CD4-positive, alpha-beta memory T cell (primary cell): ENCODE data around the gene SPEM3. TPM values are rescaled to one million over a fixed set of nuclear protein-coding genes. Genes with fewer than 3 reads are reported as not detected.

Experiments used
- CTCF ChIA-PET: fragments of 350-600 bp; sonication (Branson Sonifier 250); formaldehyde crosslinking; loops from one replicate; lab custom pipeline; 2021; ENCODE audit warnings: inconsistent platforms; ENCODE audit not compliant: partially characterized antibody; lab: Charles Lee
- POLR2A ChIA-PET: fragments of 350-600 bp; sonication (Branson Sonifier 250); formaldehyde crosslinking; loops from one replicate; lab custom pipeline; 2021; ENCODE audit not compliant: partially characterized antibody; lab: Charles Lee
- DNase-seq, 5 donors: peaks; one replicate each; pipeline versions ENCODE4 v3.0.0 to v3.0.0-alpha.2; 2020 to 2022; ENCODE audit warnings: mixed read lengths in 1 of 5
- H3K27ac ChIP-seq: one replicate; pipeline ENCODE4 v1.7.0; 2013; ENCODE audit warnings: low read depth, low read length
- H3K27me3 ChIP-seq: 2 replicates; pipeline ENCODE4 v1.7.0; 2013; ENCODE audit warnings: mild to moderate bottlenecking, low read length, moderate library complexity; ENCODE audit not compliant: insufficient read depth
- H3K36me3 ChIP-seq: 2 replicates; pipeline ENCODE4 v1.7.0; 2013; ENCODE audit warnings: mild to moderate bottlenecking, low read length, moderate library complexity; ENCODE audit not compliant: insufficient read depth
- H3K4me1 ChIP-seq: 2 replicates; pipeline ENCODE4 v1.7.0; 2013; ENCODE audit warnings: mild to moderate bottlenecking, low read length, moderate library complexity; ENCODE audit not compliant: insufficient read depth
- H3K4me3 ChIP-seq, 2 donors: one replicate each; pipeline ENCODE4 v1.7.0; 2013; ENCODE audit warnings: low read length in 2 of 2, mild to moderate bottlenecking in 1 of 2
- H3K9me3 ChIP-seq, 2 donors: one replicate each; pipeline ENCODE4 v1.7.0; 2013; ENCODE audit warnings: low read length in 2 of 2, control low read depth in 1 of 2; ENCODE audit not compliant: control insufficient read depth in 1 of 2
- H3K27ac Mint-ChIP-seq, 7 donors: one replicate each; pipeline ENCODE4 v1.8.0; 2020 to 2021; ENCODE audit warnings: mixed read lengths in 7 of 7, mild to moderate bottlenecking in 6 of 7, inconsistent platforms in 3 of 7, moderate library complexity in 3 of 7
- H3K27me3 Mint-ChIP-seq, 2 donors: one replicate each; pipeline ENCODE4 v1.8.0; 2020 to 2021; ENCODE audit warnings: mixed read lengths in 2 of 2
- H3K36me3 Mint-ChIP-seq, 2 donors: one replicate each; pipeline ENCODE4 v1.8.0; 2020 to 2021; ENCODE audit warnings: mixed read lengths in 2 of 2, inconsistent platforms in 1 of 2, mild to moderate bottlenecking in 1 of 2
- H3K4me1 Mint-ChIP-seq, 4 donors: one replicate each; pipeline ENCODE4 v1.8.0; 2020 to 2021; ENCODE audit warnings: mixed read lengths in 4 of 4, mild to moderate bottlenecking in 1 of 4
- H3K4me3 Mint-ChIP-seq, 8 donors: one replicate each; pipeline ENCODE4 v1.8.0; 2020 to 2021; ENCODE audit warnings: mixed read lengths in 8 of 8, mild to moderate bottlenecking in 7 of 8, moderate library complexity in 6 of 8, inconsistent platforms in 3 of 8
- H3K9me3 Mint-ChIP-seq, 8 donors: one replicate each; pipeline ENCODE4 v1.8.0; 2020 to 2021; ENCODE audit warnings: mixed read lengths in 8 of 8, mild to moderate bottlenecking in 5 of 8, inconsistent platforms in 3 of 8, moderate library complexity in 1 of 8
- intact Hi-C: fragments of 100-400 bp; cut with micrococcal nuclease; formaldehyde crosslinking; loops from one replicate; pipeline ENCODE4 v1.15.1; 2023
- polyA plus RNA-seq, 2 donors: library from polyadenylated mRNA; unstranded; fragments of 300-500 nt; fragmentation: Illumina TruSeq; gene quantifications; one replicate each; pipeline ENCODE4 v1.2.3, GENCODE V29; 2021
- total RNA-seq, 2 experiments: library from RNA; stranded (reverse); gene quantifications; one replicate each; pipeline ENCODE4 v1.2.3, GENCODE V29; 2021

SPEM3 gene
- total and polyA plus RNA-seq, 4 experiments from 2014 or later: not detected

GRCh38 chr17:7425756-7426155 lies 2.9 kb upstream of the SPEM3 start:
- ChIA-PET POLR2A (no interaction called here), CTCF (interaction anchor here (1.0 kb wide), 1 partner anchor 135 kb away, joined by 3 read pairs; no protein-coding TSS in a partner anchor)
- intact Hi-C loops: no loop called here
- Mint-ChIP-seq H3K9me3 (no peaks in the 10 kb centered on the region), H3K36me3 (no peaks in the 10 kb centered on the region), H3K4me3 (no peak overlapping the region), H3K27ac (no peak overlapping the region), H3K4me1 (peaks cover 0 to 4% (median 0%) of the 10 kb centered on the region in 4 donors), H3K27me3 (peaks cover 0 to 1% of the 10 kb centered on the region in 2 donors)
- no peak overlapping the region for H3K27ac ChIP-seq
- no peak overlapping the region for H3K4me3 ChIP-seq
- no peaks in the 10 kb centered on the region for H3K27me3 ChIP-seq
- no peaks in the 10 kb centered on the region for H3K9me3 ChIP-seq
- H3K4me1 ChIP-seq: no peaks in the 10 kb centered on the region
- H3K36me3 ChIP-seq: no peaks in the 10 kb centered on the region
- peak in 1 of 5 donors; percentile 32 for DNase-seq

GRCh38 chr17:7426203-7426863 lies 2.3 kb upstream of the SPEM3 start:
- Mint-ChIP-seq H3K27ac (no peak overlapping the region), H3K36me3 (no peaks in the 10 kb centered on the region), H3K9me3 (no peaks in the 10 kb centered on the region), H3K27me3 (peaks cover 0 to 1% of the 10 kb centered on the region in 2 donors), H3K4me1 (peaks cover 0 to 4% (median 0%) of the 10 kb centered on the region in 4 donors), H3K4me3 (no peak overlapping the region)
- intact Hi-C loops: no loop called here
- H3K27me3 ChIP-seq: no peaks in the 10 kb centered on the region
- H3K27ac ChIP-seq: no peak overlapping the region
- DNase-seq: peak in 1 of 5 donors; percentile 2
- no peaks in the 10 kb centered on the region for H3K4me1 ChIP-seq
- no peak overlapping the region for H3K4me3 ChIP-seq
- CTCF ChIA-PET: interaction anchor here (0.5 to 1.1 kb wide), 2 partner anchors 10 to 193 kb away, joined by 3 to 4 read pairs; no protein-coding TSS in a partner anchor
- H3K36me3 ChIP-seq: no peaks in the 10 kb centered on the region
- POLR2A ChIA-PET: no interaction called here
- H3K9me3 ChIP-seq: no peaks in the 10 kb centered on the region

DNA sequence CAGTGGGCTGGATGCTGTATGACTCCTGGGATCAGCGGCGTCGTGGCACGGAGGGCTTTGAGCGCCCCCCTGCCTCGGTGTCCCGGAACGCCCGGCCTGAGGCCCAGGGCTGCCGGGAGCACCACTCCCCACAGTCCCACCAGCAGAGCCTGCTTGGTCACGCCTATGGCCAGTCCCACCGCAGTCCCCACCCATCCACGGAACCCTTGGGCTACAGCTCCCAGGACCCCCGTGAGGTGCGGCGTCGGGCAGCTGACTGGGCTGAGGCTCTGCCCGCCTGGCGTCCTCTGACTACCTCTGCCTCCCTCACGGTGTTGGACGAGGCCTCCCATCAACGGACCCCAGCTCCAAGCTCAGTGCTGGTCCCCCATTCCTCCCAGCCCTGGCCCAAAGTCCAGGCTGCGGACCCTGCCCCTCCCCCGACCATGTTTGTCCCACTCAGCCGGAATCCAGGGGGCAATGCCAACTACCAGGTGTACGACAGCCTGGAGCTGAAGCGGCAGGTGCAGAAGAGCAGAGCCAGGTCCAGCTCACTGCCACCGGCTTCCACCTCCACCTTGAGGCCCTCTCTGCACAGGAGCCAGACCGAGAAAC lies 1.7 kb upstream of the SPEM3 start:
- no peaks in the 10 kb centered on the region for H3K36me3 Mint-ChIP-seq
- ChIA-PET CTCF (interaction anchor here (0.5 to 1.1 kb wide), 2 partner anchors 9 to 192 kb away, joined by 3 to 4 read pairs; no protein-coding TSS in a partner anchor), POLR2A (interaction anchor here (0.6 kb wide), 1 partner anchor 29 kb away, joined by 3 read pairs; no protein-coding TSS in a partner anchor)
- peak in 1 of 5 donors; percentile 17 for DNase-seq
- H3K36me3 ChIP-seq: no peaks in the 10 kb centered on the region
- peaks cover 0 to 1% of the 10 kb centered on the region in 2 donors for H3K27me3 Mint-ChIP-seq
- no peak overlapping the region for H3K27ac Mint-ChIP-seq
- no peak overlapping the region for H3K27ac ChIP-seq
- H3K9me3 ChIP-seq: no peaks in the 10 kb centered on the region
- H3K9me3 Mint-ChIP-seq: no peaks in the 10 kb centered on the region
- no peak overlapping the region for H3K4me3 ChIP-seq
- no peaks in the 10 kb centered on the region for H3K27me3 ChIP-seq
- H3K4me1 ChIP-seq: no peaks in the 10 kb centered on the region
- H3K4me3 Mint-ChIP-seq: no peak overlapping the region
- intact Hi-C loops: no loop called here
- H3K4me1 Mint-ChIP-seq: peaks cover 0 to 4% (median 0%) of the 10 kb centered on the region in 4 donors

GRCh38 chr17:7427549-7427948 lies 1.1 kb upstream of the SPEM3 start:
- peak in 1 of 5 donors; percentile 1 for DNase-seq
- Mint-ChIP-seq H3K4me3 (no peak overlapping the region), H3K4me1 (peaks cover 0 to 4% (median 0%) of the 10 kb centered on the region in 4 donors), H3K9me3 (no peaks in the 10 kb centered on the region), H3K27ac (peak overlapping the region in 1 of 7 donors; percentile 44), H3K27me3 (peaks cover 0 to 1% of the 10 kb centered on the region in 2 donors), H3K36me3 (no peaks in the 10 kb centered on the region)
- Histone ChIP-seq H3K27me3 (no peaks in the 10 kb centered on the region), H3K9me3 (no peaks in the 10 kb centered on the region), H3K4me3 (no peak overlapping the region), H3K36me3 (no peaks in the 10 kb centered on the region), H3K4me1 (no peaks in the 10 kb centered on the region), H3K27ac (no peak overlapping the region)
- CTCF ChIA-PET: interaction anchor here (1.1 kb wide), 1 partner anchor 9 kb away, joined by 4 read pairs; no protein-coding TSS in a partner anchor
- intact Hi-C loops: no loop called here
- POLR2A ChIA-PET: interaction anchor here (0.6 kb wide), 1 partner anchor 28 kb away, joined by 3 read pairs; no protein-coding TSS in a partner anchor

- no peaks in the 10 kb centered on the region for H3K27me3 ChIP-seq
- H3K27ac Mint-ChIP-seq: no peak overlapping the region
Measured at GRCh38 chr17:7429722-7430121, 1.1 kb downstream of the SPEM3 start.

DNA sequence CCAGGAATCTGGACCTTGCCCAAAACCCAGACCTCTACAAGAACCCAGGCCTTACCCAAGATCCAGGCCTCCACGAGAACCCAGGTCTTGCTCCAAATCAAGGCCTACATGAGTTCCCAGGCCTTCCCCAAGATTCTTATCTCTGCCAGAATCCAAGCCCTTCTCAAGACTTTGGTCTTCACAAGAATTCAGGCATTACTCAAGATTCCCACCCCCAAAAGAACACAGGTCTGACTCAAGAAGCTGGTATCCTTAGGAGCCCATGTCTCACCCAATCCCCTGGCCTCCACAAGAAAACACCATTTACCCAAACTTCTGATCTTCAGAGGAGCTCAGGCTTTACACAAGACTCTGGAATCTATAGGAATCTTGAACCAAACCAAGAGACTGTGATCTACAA lies 2.6 kb downstream of the SPEM3 start:
- no peaks in the 10 kb centered on the region for H3K9me3 Mint-ChIP-seq
- H3K27me3 Mint-ChIP-seq: no peaks in the 10 kb centered on the region
- Histone ChIP-seq H3K4me1 (peaks cover 5% of the 10 kb centered on the region), H3K36me3 (no peaks in the 10 kb centered on the region), H3K27ac (no peak overlapping the region), H3K9me3 (no peaks in the 10 kb centered on the region), H3K4me3 (no peak overlapping the region), H3K27me3 (no peaks in the 10 kb centered on the region)
- H3K4me1 Mint-ChIP-seq: peaks cover 5 to 14% (median 8%) of the 10 kb centered on the region in 4 donors
- no peak overlapping the region for H3K4me3 Mint-ChIP-seq
- ChIA-PET POLR2A (interaction anchor here (0.6 kb wide), 1 partner anchor 53 kb away, joined by 3 read pairs; the partner anchor contains the start of gene POLR2A), CTCF (no interaction called here)
- H3K36me3 Mint-ChIP-seq: peaks cover 0 to 7% of the 10 kb centered on the region in 2 donors
- no peak overlapping the region for H3K27ac Mint-ChIP-seq
- peak in 1 of 5 donors; percentile 7 for DNase-seq
- intact Hi-C loops: no loop called here

More at GRCh38 chr17:7429722-7430121, 1.1 kb downstream of the SPEM3 start:
- ChIA-PET POLR2A (no interaction called here), CTCF (interaction anchor here (0.5 kb wide), 1 partner anchor 112 kb away, joined by 3 read pairs; no protein-coding TSS in a partner anchor)
- Mint-ChIP-seq H3K4me3 (no peak overlapping the region), H3K4me1 (no peaks in the 10 kb centered on the region), H3K27me3 (peaks cover 0 to 1% of the 10 kb centered on the region in 2 donors), H3K9me3 (no peaks in the 10 kb centered on the region), H3K36me3 (no peaks in the 10 kb centered on the region)
- Histone ChIP-seq H3K4me3 (no peak overlapping the region), H3K9me3 (no peaks in the 10 kb centered on the region), H3K36me3 (no peaks in the 10 kb centered on the region), H3K27ac (no peak overlapping the region), H3K4me1 (no peaks in the 10 kb centered on the region)
- intact Hi-C loops: no loop called here
- DNase-seq: peak in 1 of 5 donors; percentile 11

DNA sequence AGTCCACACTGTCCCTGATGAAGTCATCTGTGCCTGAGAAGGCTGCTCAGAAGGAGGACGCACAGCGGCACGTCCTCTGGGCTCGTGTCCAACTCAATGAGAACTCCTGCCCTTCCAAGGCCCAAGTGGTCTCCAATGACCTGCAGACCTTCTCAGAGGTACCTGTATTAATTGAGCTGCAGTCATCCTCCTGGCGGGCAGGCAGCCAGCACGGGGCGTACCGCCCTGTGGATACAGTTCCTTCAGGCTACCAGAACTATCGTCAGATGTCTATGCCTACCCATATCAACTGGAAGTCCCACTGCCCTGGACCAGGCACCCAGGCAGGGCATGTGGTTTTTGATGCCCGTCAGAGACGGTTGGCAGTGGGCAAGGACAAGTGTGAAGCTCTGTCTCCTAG lies 3.6 kb downstream of the SPEM3 start:
- Mint-ChIP-seq H3K36me3 (peaks cover 0 to 9% of the 10 kb centered on the region in 2 donors), H3K4me1 (peaks cover 7 to 22% (median 14%) of the 10 kb centered on the region in 4 donors), H3K27ac (peak overlapping the region in 1 of 7 donors; percentile 9), H3K9me3 (no peaks in the 10 kb centered on the region), H3K27me3 (no peaks in the 10 kb centered on the region), H3K4me3 (no peak overlapping the region)
- no peak overlapping the region for H3K27ac ChIP-seq
- H3K4me3 ChIP-seq: no peak overlapping the region
- peak in 1 of 5 donors; percentile 10 for DNase-seq
- peaks cover 11% of the 10 kb centered on the region for H3K4me1 ChIP-seq
- H3K36me3 ChIP-seq: no peaks in the 10 kb centered on the region
- intact Hi-C loops: no loop called here
- ChIA-PET CTCF (interaction anchor here (1.2 kb wide), 1 partner anchor 76 kb away, joined by 5 read pairs; no protein-coding TSS in a partner anchor), POLR2A (interaction anchor here (1.2 kb wide), 2 partner anchors 48 to 129 kb away, joined by 3 read pairs; partner anchors contain the start of gene SENP3)
- H3K9me3 ChIP-seq: no peaks in the 10 kb centered on the region
- no peaks in the 10 kb centered on the region for H3K27me3 ChIP-seq
